UCSD-AML1 (cell line): ENCODE results near the gene FCGR3B.
A peak's percentile ranks its signal among the peaks of the same experiment; 100 is the strongest.
"Not testable (repeated sequence)": the region's sequence is repeated elsewhere in the genome, so short reads cannot be mapped to it uniquely, and the experiment has no call there.

Experiments used
- DNase-seq: peaks from one replicate; lab custom pipeline; 2025; ENCODE audit not compliant: unreplicated experiment; lab: John Stamatoyannopoulos, UW

Gene FCGR3B

DNA sequence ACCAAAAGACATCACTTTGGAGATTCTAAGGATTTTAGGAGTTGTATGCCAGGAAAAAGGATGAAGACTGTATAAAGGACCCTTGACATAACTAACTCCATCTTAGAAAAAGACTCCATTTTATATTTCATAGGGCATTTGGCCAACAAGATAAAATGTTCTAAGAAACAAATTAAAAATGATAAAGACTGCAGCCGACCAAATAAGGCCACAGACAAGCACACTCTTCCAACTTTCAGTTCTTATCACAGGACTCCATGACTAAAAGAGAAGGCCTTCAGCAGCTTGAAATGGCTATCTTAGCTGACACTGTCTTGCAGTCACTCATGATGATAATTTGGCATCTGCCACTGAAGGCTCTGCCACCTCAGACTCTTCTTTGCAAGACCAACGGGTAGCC lies 8.2 kb upstream of the FCGR3B start:
- DNase-seq: not testable (repeated sequence)

DNA sequence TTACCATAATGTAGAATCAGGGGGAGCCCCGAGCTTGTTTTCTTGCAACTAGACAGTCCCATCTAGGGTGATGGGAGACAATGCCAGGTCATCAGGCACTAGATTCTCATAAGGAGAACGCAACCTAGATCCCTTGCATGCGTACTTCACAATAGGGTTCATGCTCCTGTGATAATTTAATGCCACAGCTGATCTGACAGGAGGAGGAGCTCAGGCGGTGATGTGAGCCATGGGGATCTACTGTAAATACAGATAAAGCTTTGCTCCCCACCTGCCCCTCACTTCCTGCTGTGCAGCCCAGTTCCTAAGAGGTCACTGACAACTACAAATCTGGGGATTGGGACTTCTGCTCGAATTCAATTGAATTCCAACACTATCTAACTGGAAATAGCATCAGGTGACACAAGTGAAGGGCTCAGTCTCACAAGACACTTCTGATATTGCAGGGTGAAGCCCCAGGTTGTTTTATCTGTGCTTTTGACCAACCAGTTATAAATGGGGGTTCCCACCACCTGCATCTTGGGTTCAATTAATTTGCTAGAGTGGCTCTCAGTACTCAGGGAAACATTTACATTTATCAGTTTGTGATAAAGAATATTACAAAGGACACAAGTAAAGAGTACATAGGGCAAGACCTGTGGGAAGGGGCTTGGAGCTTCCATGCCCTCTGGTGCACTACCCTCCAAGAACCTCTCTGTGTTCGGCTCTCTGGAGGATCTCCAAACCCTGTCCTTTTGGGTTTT lies 7.4 kb upstream of the FCGR3B start:
- not testable (repeated sequence) for DNase-seq

DNA sequence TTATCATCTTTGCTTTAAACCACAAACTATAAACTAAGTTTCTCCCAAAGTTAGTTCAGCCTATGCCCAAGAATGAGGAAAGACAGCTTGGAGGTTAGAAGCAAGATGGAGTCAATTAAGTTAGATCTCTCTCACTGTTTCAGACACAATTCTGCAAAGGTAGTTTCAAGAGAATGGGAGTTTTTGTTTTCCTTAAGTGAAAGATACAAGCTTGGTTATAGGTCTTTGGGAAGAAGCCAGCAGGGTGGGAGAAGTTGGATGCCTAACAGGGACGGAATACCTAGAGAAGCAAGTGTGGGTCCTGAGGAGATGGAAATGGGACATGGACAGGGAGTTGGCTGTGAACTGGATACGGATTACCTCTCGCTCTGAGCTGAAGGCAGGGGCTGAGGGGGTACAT lies 6.0 kb upstream of the FCGR3B start:
- not testable (repeated sequence) for DNase-seq

DNA sequence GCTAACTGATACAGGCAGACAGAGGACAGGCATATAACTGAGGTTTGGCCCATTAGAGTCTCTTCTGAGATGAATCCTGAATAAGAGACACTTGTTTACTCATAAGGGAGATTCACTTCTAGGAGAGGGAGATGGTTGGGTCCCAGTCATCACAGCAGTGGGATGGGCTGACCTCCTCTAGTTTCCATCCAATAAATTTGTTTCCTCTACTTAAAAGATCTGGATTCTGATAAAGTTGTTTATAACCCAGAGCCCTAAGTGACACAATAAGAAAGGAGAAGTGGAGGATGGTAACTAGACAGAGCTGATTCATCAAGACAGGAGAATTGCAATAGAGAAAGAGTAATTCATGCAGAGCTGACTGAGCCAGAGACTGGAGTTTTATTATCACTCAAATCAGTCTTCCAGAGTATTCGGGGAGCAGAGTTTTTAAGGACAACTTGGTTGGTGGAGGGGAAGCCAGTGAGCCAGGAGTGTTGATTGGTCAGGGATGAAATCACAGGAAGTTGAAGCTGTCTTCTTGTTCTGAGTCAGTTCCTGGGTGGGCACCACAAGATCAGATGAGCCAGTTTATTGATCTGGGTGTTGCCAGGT lies 5.3 kb upstream of the FCGR3B start:
- not testable (repeated sequence) for DNase-seq

DNA sequence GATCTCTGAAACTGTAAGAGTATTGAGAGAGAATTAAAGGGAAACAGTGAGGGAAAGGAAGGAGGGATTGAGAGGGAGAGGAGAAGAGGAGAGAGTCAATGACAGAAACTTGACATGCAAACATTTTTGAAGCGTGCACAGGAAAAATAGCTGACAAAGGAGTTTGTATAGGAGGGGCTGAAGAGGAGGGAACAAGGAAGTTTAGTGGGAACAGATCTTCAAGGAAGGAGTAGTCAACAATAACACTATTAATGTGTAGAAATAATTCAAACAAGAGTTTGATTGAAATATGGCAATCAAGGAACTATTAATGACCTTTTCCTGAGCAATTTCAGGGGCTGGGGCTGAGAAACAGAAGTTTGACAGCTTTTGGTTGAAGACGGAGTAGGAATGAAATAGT lies 4.0 kb upstream of the FCGR3B start:
- DNase-seq: not testable (repeated sequence)

DNA sequence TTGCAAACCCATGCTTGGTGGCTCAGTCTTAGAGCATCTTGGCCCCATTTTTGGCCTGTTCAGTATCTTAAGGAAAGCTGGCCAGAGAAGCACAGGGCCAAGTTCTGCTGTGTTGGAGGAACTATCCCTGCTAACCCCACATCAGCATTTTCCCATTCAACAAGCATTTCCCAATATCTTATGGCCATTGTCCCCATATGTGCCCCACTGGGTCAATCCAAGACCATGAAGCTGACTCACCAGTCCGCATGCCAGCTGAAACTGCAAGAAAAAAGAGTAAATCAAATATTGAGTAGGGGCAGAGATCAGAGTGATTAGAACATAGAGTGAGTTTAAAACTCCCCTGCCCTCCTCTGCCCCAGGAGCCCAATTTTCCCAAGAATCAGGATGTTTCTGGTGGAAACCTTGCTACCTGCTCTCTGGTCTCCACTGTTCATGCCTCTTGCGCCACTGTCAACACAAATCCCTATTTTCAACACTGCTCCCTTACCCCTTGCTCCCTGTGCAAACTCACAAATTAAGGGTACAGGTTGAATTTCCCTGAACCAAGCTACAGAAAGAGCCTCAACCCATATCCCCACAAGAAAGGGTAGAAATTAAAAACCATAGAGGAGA lies 741 bp downstream of the FCGR3B start:
- DNase-seq: not testable (repeated sequence)

DNA sequence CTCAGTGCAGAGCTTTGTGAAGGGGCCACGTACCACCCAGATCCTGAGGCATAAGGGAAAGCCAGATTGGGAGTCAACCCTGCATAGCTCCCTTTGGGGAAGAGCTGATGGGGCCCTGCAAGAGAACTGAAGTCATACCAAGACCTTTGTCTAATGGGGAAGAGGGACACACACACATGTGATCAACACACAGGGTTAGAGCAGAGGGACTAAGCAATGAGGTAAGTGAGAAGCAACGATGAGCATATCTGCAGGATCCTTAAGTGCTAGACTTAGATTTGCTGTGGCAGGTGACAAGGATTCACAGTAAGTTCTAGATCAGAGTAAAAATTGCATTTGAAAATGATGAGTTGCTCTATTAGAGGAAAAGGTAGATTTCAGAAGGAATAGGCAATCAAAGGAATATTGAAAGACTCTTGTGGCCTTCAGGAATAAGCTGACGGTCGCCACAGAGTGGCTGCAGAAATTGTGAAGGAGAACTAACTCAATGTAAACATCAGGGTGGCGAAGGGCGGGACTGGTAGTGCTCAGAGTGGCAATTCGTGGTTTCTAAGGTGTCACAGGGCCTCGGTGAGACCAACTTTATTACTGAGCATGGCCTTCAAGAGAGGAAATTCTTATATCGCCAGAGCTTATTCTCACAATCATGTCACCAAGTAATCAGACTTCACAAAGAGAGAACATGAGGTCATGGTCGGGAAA lies 4.4 kb downstream of the FCGR3B start:
- DNase-seq: not testable (repeated sequence)

DNA sequence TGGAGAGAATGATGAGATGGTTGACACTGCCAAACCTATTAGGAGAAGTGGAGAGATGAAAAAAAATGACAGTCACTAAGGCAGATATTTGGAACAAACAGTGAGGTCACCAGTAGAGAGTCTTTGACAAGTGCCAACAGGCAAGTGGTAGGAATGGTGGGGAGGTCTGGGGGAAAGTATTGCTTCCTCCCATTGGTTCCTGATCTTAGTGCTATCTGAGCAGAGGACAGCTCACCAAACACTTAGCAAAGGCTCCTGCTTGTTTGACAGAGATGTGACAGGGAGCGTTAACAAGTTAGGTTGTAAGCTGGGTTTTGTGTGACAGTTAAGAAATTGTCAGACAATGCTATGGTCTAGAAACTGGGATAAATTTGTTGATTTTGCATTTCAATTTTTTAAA lies 6.4 kb downstream of the FCGR3B start:
- not testable (repeated sequence) for DNase-seq

DNA sequence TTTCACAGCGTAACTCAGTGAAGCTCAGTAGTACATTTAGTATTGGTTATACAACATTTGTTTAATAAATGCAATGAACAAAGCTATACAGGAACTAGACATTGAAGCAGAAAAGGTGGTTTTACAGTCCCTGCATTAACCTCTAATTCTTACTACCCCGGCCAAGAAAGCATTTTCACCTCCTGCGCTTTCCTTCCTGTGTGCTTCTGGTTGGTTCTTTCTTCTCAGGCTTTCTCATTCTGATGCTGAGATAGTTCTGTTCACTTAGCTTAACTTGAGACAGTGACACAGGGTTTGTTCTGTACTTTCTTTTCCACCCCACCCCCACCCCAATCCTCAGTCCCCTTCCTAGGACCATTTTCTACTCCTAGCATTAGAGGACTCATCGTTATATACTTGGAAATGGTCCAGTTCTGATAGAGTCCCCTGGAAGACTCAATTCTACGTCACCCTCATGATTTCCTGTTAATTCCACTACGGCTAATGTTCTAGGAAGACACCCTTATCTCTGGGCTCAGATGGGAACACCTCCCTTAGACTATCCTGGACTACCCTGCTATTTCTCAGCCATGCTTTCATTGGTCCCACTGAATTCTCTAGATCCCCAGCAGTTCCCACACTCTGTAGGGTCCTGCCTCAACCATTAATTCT lies 7.5 kb downstream of the FCGR3B start:
- DNase-seq: not testable (repeated sequence)

DNA sequence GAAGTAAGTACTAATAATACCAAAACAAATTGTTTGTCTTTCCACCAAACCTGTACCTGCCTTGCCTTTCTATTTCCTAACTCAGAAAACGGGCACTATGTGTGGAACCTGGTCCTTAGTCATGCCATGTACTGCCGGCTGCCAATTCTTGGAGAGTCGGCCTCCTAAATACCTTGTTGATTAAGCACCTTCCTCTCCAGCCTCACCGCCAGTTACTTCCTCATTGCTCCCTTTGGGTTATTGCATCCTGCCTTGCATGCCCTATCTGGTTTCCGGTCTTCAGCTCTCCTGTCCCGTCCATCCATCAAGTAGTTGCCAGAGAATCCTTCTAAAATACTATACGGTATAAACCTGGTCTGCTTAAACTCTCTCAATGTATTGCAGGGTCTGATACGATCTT lies 8.9 kb downstream of the FCGR3B start:
- DNase-seq: peak; percentile 44

DNA sequence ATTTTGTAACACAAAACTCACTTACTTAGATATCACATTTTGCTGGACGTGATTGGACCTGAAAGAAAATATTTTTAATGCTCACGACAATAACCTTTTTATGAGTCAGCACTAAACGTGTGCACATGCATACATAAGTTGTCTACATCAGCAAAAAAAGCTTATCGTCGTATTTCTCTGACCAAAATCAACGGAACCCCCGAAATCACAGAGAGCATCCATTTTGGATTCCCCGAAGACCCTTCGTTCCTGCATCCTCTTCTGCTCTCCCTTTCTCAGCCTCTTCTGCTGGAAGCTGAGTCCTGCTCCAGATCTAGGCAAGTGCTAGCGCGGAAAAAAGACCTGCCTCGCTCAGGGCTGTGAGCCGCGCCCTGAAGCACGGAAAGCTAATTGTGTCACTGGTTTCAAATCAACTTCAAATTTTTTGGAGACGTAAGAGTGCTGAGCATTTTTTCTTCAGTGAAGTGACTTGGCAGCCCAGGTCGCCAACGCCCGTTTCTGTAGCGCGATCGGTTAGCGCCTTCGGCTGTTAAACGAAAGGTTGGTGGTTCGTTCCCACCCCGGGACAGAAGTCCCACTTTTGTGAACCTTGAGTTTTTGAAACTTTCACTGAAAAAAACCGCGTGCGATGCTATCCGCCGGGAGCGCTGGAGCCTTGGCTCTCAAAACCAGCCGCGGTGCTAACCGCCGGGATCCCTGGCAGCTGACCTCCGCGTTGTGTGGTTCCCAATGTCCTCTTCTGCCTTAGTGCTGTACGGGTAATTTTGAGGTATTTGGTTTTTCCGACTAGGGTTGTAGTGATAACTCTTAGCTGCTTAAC lies 9.6 kb downstream of the FCGR3B start:
- DNase-seq: peak; percentile 82

DNA sequence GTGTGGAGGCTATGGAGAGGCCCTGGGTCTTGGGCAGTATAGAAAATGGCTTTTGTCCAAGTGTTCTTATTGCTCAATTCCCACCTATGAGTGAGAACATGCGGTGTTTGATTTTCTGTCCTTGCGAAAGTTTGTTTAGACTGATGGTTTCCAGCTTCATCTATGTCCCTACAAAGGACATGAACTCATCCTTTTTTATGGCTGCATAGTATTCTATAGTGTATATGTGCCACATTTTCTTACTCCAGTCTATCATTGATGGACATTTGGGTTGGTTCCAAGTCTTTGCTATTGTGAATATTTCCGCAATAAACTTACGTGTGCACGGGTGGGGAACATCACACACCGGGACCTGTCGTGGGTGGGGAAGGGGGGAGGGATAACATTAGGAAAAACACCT lies 10.6 kb downstream of the FCGR3B start:
- DNase-seq: not testable (repeated sequence)

DNA sequence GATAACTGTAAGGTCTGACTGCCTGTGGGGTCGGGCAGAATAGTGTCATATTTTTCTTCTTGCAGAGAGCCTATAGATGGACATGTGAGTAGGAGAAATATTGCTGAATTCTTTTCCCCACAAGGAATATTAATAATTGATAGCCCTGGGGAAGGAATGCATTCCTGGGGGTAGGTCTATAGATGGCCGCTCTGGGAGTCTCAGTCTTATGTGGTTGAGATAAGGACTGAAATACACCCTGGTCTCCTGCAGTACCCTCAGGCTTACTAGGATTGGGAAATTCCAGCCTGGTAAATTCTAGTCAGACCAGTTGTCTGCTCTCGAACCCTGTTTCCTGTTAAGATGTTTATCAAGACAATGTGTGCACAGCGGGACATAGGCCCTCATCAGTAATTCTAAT lies 12.5 kb downstream of the FCGR3B start:
- DNase-seq: not testable (repeated sequence)

DNA sequence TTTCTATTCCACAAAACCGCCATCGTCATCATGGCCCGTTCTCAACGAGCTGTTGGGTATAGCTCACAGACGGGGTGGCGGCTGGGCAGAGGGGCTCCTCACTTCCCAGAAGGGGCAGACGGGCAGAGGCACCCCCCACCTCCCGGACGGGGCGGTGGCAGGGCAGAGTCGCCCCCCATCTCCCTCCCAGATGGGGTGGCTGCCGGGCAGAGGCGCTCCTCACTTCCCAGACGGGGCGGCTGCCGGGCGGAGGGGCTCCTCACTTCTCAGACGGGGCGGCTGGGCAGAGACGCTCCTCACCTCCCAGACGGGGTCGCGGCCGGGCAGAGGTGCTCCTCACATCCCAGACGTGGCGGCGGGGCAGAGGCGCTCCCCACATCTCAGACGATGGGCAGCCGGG lies 14.6 kb downstream of the FCGR3B start:
- DNase-seq: not testable (repeated sequence)

DNA sequence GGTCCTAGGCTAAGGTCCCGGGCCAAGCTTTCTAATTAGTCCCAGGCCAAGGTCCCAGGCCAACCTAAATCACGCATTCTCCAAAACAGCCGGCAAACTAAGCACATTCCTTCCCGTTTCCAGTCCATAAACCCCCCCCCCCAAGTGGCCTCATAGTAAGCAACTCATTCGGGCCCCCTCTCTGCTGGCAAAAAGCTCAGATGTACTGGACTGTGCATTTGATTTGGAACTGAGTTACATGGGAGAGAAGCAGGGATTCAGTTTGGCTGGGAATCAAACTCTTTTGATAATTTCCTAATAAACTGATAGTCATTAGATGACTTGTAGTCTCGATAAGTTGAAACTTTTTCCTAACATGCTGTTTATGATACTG lies 17.8 kb downstream of the FCGR3B start:
- DNase-seq: not testable (repeated sequence)

DNA sequence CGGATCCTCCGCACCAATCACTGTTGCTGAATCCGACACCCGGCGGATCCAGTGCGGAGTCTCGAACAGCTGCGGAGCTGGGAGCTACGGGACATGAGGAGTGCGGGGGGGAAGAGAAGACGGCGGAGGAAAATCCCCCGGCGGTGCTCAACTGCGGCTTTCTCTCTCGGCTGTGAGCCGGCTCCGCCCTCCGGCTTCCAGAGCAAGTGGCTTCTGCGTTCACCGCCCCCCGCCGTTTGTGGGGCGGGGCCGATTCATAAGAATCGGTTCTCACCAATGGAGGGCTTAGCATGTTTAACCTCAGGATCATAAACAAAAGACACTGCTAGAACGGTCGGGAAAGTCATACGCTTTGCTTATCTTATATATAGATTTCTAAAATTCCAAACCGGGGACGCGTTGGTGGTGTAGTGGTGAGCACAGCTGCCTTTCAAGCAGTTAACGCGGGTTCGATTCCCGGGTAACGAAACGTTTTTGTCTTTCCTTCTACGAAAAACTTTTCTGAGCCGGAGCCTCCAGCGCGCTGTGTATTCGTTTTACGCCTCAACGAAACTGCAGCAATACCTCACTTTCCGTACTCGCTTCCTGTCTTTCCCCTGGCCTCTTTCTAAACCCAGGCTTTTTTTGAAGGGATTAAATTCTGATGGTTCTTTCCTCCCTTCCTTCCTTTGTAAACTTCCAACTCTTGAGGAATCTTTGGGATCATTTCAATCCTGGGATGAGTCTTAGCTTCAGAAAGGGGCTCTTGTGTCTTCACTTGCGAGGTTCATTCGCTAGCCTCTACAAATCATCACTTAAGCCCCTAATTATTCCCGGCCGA lies 18.4 kb downstream of the FCGR3B start:
- DNase-seq: peak; percentile 95

DNA sequence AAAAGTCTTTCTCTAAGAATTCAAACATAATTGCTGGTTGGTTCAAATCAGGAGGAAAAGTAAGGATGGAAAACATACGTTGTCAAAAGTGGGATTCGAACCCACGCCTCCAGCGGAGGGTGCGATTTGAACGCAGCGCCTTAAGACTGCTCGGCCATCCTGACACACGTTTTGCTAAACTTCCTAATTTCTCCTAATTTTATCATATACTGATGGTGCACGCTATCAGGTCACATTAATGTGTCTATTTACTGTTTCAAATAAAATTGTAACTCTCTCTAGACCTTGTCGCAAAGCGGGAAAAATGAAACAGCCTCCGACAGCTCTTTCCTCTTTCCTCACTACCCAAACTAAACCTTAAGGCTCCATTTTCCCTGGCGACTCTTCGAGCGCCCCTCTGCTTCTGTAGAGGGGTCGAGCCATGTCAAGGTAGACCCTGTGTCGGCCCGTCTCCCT lies 19.1 kb downstream of the FCGR3B start:
- DNase-seq: not testable (repeated sequence)

DNA sequence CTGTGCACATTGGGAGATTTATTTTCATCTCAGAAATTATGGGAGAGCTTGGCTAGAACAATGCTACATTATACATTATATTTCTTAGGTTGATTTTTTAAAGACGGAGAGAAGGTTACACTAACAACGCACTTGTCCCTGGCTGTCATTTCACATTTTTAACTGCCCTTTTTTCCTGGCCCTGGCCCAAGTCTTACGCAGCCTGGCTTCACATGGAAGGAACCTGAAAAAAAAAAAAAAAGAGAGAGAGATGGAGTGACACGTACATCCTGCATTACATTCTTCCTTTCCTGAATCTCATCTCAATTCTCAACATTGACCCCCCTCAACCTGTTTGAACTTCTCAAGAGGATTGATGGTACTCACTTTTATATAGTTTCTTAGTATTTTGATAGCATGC lies 20.8 kb downstream of the FCGR3B start:
- DNase-seq: not testable (repeated sequence)
